Muscle of arm (tissue), 12 donors: ENCODE measurements around the gene ZNF138. TPM values are rescaled to one million over a fixed set of nuclear protein-coding genes. Genes with fewer than 3 reads are reported as not detected.
"Not testable (repeated sequence)": the region's sequence is repeated elsewhere in the genome, so short reads cannot be mapped to it uniquely, and the experiment has no call there.

ENCODE experiments used
- DNase-seq: peaks from one replicate; pipeline ENCODE4 v3.0.0-alpha.2; 2013
- polyA plus RNA-seq, 12 donors: library from polyadenylated mRNA; unstranded; fragments of 120-200 nt; gene quantifications; one replicate each; pipeline ENCODE4 v1.2.1, GENCODE V29; 2013; ENCODE audit not compliant: insufficient read length in 12 of 12

The ZNF138 gene
- polyA plus RNA-seq, 12 donors: 8.4 to 18.4 (median 14.9) TPM; not detected in 1

DNA sequence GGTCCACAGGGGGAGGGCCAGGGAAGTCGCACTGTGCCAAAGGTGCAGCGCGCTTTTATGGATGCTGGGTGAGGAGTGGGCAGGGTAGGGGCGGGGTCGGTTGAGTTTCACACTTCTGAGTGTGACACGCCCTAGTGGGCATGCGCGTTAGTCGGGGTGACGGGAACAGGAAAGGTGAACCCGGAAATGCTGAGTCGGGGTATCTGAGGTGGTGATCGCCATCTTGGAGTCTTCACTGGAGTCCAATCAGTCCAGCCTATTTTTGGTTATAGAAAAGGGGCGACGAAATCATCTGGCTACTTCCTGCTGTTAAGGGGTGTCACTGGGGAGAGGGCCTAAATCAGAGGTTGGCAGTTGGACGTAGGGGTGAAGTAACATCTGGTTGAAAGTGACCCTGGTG is 40.8 kb downstream of the ZNF138 start:
- no peak for DNase-seq

GRCh38 chr7:64835856-64836255 is 41.6 kb downstream of the ZNF138 start:
- DNase-seq: not testable (repeated sequence)

DNA sequence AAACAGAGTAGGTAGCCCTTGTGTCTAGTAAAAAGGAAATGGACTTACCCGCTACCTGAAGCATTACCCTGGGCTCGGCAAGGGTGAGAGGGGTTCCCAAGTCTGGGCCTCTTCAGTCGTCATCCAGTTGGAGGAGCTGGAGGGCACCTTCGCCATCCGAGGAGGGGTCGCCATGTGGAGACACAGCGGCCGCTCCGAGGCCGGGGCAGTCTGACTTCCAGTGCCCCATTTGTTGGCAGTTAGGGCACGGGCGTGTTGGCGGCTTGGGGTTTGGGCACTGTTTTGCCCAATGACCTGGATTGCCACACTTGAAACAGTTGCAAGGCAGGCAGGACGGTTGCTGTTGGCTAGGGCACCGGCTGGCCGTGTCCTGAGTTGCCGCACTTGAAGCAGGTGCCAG is 43.8 kb downstream of the ZNF138 start:
- DNase-seq: not testable (repeated sequence)

DNA sequence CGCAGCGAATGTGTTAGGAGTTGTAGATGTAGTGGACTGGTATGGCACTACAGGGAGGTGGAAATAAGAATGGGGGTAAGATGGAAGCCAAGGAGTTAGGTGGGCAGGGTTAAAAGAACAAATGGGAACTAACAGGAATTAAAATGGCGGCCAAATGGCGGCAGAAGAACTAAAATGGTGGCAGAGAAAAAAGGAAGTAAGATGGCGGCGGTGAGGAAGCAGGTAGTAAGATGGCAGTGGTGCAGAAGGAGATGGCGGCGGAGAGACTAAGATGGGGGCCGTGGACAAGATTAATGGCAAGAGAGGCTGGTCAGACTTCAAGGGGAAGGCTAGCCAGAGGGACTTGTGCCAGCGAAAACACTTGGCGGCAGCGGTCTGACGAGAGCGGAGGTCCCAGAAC is 44.5 kb downstream of the ZNF138 start:
- DNase-seq: no peak

DNA sequence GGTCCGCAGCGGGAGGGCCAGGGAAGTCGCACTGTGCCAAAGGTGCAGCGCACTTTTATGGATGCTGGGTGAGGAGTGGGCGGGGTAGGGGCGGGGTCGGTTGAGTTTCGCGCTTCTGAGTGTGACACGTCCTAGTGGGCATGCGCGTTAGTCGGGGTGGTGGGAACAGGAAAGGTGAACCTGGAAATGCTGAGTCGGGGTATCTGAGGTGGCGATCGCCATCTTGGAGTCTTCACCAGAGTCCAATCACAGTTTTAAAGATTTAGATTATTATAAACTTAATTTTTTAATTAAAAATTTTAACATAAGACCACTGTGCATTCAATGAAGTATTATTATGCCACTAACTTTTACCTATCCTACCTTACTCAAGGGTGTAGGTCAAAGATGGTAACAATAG is 45.7 kb downstream of the ZNF138 start:
- DNase-seq: no peak

- DNase-seq: no peak
These were observed 55.2 kb downstream of the ZNF138 start for GRCh38 chr7:64849250-64849923.

GRCh38 chr7:64849924-64850499 is 55.8 kb downstream of the ZNF138 start:
- no peak for DNase-seq

DNA sequence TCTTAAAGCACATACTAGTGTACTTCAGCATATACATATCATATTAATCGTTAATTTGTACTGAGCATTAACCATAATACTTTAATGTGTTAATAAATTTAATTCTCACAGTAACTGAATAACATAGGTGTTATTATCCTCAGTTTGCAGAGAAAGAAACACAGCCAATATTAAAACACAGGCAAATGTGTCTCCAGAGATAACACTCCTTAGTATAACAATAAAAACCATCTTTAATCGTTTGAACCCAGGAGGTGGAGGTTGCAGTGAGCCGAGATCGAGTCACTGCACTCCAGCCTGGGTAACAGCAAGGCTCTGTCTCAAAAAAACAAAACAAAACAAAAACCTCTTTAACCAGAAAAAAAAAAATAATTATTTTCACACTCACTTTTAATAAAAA is 59.5 kb downstream of the ZNF138 start:
- no peak for DNase-seq

DNA sequence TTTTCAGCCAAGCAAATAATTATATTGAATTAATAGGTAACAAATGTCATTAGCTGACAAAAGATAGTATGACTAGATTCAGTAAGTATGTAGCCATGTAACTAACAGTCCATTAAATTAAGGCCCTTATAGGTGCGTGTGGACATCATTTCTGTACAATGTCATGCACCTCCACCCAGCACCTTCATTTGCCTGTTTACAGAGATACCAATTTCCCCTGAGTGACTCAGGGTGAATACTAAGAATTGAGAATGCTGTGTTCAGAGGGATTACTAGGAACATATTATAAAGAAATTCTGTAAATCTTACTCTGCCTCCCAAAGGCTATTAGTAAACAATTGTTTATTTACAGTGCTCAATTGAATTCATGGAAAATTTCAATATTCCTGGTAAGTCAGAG is 60.7 kb downstream of the ZNF138 start:
- DNase-seq: no peak

DNA sequence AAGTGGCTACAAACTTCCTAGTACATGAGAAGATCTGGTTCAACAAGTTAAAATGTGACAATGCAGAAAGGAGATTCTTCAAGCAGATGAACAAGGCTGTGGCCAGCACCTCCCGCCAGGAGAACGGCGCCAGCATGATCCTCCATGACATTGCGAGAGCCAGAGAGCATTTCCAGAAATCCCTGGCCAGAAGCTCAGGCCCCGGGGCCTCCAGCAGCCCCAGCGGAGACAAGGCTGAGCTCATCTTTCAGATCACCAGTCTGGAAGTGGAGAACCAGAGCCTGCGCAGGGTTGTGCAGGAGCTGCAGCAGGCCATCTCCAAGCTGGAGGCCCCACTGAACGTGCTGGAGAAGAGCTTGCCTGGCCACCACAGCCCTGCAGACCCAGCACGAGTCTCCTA is 68.8 kb downstream of the ZNF138 start:
- DNase-seq: no peak

- not testable (repeated sequence) for DNase-seq
These were observed 69.3 kb downstream of the ZNF138 start for GRCh38 chr7:64863530-64863929.

GRCh38 chr7:64863969-64864368 is 69.7 kb downstream of the ZNF138 start:
- DNase-seq: no peak

- no peak for DNase-seq
These were observed 73.7 kb downstream of the ZNF138 start for GRCh38 chr7:64867863-64868440.

DNA sequence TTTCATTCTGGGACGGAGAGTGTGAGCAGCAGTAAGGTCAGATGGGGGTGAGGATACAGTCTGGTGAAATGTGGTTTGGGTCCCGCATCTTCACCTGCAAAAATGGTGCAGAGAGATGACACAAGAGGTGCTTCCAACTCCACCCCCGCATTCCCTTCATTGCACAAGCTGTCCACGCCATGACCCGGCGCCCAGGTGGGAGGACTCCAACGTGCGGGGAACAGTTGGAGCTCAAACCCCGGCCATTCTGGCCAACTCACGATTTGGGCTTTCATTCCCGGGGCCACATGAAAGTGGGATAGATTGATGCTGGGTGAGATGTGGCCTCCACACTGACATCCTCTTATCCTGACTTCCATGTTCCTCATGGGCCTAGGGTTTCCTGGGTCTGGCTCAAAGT is 74.3 kb downstream of the ZNF138 start:
- DNase-seq: no peak

DNA sequence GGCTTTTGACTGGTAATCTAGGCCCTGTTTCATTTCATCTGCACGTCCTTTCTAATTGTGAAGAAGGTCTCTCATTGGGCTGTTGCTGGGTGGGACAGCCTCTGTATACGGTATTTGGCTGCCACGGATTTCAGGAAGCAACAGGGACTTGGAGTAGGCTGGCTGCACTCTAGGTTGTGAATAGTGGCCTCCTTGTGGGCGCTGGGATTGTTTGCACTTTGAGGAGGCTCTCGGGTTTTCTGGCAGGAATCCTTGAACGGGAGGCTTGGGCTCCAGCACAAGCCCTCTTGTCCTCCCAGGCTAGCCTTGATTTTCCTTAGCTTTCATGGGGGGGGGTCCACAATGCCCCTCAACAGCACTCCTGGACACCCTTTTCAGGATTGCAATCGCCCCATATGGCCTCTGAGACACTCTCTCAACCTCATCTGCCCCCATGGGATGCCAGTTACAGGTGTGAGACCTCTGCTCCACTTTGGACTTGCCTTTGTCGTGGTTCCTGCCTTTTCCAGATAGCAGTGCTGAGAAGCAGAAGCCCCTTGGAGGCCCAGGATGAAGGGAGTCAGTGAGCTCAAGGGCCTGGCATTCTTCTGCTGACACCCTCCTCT is 75.0 kb downstream of the ZNF138 start:
- DNase-seq: no peak

DNA sequence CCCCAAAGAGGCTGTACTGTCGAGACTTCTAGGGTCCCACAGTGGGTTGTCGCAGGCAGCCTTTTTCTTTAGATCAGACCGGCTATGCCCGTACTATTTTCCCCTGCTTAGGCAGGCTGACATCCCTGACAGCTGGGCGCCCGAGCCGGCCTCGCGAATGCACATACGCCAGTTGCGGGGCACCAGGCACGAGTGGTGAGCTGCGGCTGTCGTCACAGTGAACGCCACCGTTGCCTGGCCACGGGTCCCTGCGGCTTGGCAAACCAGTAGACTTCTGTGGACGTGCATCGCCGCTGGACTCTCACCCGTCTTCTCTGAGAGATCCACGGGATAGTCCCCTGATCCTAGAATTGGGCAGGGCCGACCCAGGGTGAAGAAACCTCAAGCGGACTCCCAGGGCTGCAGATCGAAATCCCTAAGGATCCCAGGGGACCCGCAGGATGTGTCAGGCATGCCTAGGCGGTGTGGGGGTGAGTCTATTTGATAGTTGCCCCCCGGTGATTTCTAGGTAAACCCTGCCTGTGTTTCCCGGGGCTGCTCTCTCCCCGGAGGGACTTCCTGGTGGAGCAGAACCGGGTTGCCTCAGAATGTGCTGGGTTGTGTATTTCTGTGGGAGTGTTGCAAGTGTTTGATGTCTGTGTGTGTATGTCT is 75.8 kb downstream of the ZNF138 start:
- no peak for DNase-seq

DNA sequence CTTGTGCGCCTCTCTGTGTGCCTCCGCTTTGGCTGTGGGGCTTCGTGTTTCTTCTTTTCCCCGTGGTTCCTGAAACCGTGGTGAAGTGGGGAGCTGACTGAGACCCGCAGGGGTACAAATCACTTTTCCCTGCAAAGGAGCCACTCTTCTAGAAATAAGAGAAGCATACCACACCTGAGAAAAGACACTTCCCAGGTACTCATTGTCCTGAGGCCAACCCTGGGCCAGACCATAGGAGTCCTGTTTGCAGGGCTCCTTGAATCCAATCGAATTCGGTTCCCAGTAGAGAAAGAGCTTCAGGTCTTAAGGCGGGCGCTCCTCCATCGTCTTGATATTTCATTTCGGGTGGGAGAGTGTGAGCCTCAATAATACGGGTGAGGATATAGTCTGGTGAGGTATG is 76.4 kb downstream of the ZNF138 start:
- DNase-seq: no peak

GRCh38 chr7:64871761-64872160 is 77.5 kb downstream of the ZNF138 start:
- DNase-seq: no peak

DNA sequence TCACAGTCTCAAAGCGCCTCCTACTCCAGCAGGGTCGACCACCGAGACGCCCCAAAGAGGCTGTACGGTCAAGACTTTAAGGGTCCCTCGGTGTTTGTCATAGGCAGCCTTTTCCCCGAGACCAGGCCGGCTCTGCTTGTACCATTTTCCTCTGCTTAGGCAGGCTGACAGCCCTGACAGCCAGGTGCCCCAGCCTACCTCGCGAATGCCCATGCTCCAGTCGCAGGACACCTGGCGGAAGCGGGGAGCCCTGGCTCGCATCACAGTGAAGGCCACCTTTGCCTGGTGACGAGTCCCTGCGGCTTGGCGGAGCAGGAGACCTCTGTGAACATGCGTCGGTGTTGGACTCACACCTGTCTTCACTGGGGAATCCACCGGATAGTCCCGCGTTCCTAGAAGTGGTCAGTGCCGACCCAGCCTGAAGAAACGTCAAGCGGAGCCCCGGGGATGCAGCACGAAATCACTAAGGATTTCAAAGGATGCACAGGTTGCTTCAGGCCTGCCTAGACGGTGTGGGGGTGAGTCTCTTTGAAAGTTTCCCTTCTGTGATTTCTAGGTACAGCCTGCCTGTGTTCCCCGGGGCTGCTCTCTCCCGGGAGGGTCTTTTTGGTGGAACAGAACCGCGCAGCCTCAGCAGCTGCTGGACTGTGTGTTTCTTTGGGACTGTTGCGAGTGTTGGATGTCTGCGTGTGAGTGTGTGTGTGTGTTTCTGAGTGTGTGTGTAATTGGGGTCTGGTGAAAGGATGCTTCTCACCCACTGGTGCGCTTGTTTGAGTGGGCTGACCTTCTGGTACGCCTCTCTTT is 78.3 kb downstream of the ZNF138 start:
- no peak for DNase-seq

DNA sequence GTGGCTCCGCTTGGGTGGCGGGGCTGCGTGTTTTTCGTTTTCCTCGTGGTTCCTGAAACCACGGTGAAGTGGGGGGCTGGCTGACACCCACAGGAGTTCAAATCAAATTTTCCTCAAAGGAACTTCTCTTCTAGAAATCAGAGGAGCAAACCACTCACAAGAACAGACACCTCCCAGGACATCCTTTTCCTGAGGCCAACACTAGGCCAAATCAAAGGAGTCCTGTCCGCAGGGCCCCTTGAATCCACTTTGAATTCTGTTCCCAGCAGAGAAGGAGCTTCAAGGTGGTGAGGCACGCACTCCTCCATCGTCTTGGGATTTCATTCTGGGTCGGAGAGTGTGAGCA is 78.9 kb downstream of the ZNF138 start:
- DNase-seq: no peak

DNA sequence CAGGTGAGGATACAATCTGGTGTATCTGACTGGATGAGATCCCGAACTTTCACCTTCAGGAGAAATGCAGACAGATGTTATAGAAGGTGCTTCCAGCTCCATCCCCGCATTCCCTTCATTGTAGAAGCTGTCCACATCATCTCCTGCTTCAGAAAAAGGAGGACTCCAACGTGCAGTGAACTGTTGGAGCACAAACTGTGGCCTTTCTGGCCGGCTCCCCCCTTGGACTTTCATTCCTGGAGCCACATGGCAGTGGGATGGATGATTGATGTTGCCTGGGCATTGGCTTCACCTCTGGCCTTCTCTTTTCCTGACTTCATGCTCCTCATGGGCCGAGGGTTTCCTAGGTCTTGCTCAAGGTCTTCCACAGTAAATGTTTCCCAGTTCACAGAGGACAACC is 79.3 kb downstream of the ZNF138 start:
- no peak for DNase-seq

- no peak for DNase-seq
These were observed 79.9 kb downstream of the ZNF138 start for GRCh38 chr7:64874114-64874513.
